CD14-positive monocyte (primary cell): ENCODE measurements around the gene ACSL3. TPM values are rescaled to one million over a fixed set of nuclear protein-coding genes. Genes with fewer than 3 reads are reported as not detected.

Experiments
- DNase-seq, 3 donors: peaks; one replicate each; pipeline ENCODE4 v3.0.0-alpha.2; 2011 to 2022
- H2AFZ ChIP-seq: 2 replicates; pipeline ENCODE4 v1.6.0; 2012; ENCODE audit warnings: mild to moderate bottlenecking, low read depth, low read length, inconsistent platforms; ENCODE audit not compliant: insufficient read depth, poor library complexity, severe bottlenecking
- H3K27ac ChIP-seq, 2 donors: 1 replicate in 1 of 2; 2 replicates in 1 of 2; pipeline ENCODE4 v1.5.1; 2012 to 2013; ENCODE audit warnings: low read length in 2 of 2, control low read depth in 1 of 2, inconsistent platforms in 1 of 2, low read depth in 1 of 2, mild to moderate bottlenecking in 1 of 2
- H3K27me3 ChIP-seq, 2 donors: one replicate each; pipeline versions ENCODE4 v1.6.0 to v1.6.1; 2011 to 2013; ENCODE audit warnings: low read length in 2 of 2; ENCODE audit not compliant: control insufficient read depth in 2 of 2, insufficient read depth in 2 of 2
- H3K36me3 ChIP-seq, 2 donors: replicated peaks in 1 of 2; 1 replicate in 1 of 2; 2 replicates in 1 of 2; pipeline versions ENCODE4 v1.5.1 to v1.6.1; 2012 to 2013; ENCODE audit warnings: low read length in 2 of 2, control low read depth in 1 of 2, inconsistent platforms in 1 of 2, mild to moderate bottlenecking in 1 of 2; ENCODE audit not compliant: insufficient read depth in 2 of 2, control insufficient read depth in 1 of 2
- H3K4me1 ChIP-seq, 2 donors: 1 replicate in 1 of 2; 2 replicates in 1 of 2; pipeline versions ENCODE4 v1.5.1 to v1.6.1; 2012 to 2013; ENCODE audit warnings: low read length in 2 of 2, control low read depth in 1 of 2, inconsistent platforms in 1 of 2, mild to moderate bottlenecking in 1 of 2, moderate library complexity in 1 of 2; ENCODE audit not compliant: insufficient read depth in 2 of 2, control insufficient read depth in 1 of 2
- H3K4me2 ChIP-seq: replicated peaks from 2 replicates; pipeline ENCODE3; 2012; ENCODE audit warnings: low read length, moderate library complexity, mild to moderate bottlenecking; ENCODE audit not compliant: poor library complexity, severe bottlenecking; ENCODE audit errors: extremely low read depth
- H3K4me3 ChIP-seq, 3 experiments: fragments of 200-600 bp in 1 of 3; sonication (generic) in 1 of 3; replicated peaks in 1 of 3; 1 replicate in 2 of 3; 2 replicates in 1 of 3; pipeline ENCODE4 v1.5.1; 2011 to 2013; ENCODE audit warnings: low read length in 3 of 3, mild to moderate bottlenecking in 3 of 3, control low read depth in 2 of 3, low read depth in 2 of 3, inconsistent platforms in 1 of 3, moderate library complexity in 1 of 3
- H3K79me2 ChIP-seq: 2 replicates; pipeline ENCODE4 v1.6.0; 2012; ENCODE audit warnings: mild to moderate bottlenecking, control low read depth, inconsistent platforms, low read length, moderate library complexity; ENCODE audit not compliant: insufficient read depth
- H3K9ac ChIP-seq: 2 replicates; pipeline ENCODE4 v1.6.0; 2017; ENCODE audit warnings: low read length, mild to moderate bottlenecking; ENCODE audit not compliant: insufficient read depth, poor library complexity, severe bottlenecking
- H3K9me3 ChIP-seq, 2 donors: replicated peaks in 1 of 2; 1 replicate in 1 of 2; 2 replicates in 1 of 2; pipeline versions ENCODE4 v1.5.1 to v1.6.1; 2012 to 2013; ENCODE audit warnings: low read length in 2 of 2, control low read depth in 1 of 2; ENCODE audit not compliant: control insufficient read depth in 1 of 2, insufficient read depth in 1 of 2
- H4K20me1 ChIP-seq: 2 replicates; pipeline ENCODE4 v1.6.0; 2012; ENCODE audit warnings: mild to moderate bottlenecking, low read length, control low read depth, moderate library complexity; ENCODE audit not compliant: insufficient read depth
- H3K27ac Mint-ChIP-seq, 7 donors: one replicate each; pipeline ENCODE4 v1.8.0; 2020; ENCODE audit warnings: mild to moderate bottlenecking in 7 of 7, mixed read lengths in 7 of 7, moderate library complexity in 6 of 7, inconsistent platforms in 2 of 7
- H3K27me3 Mint-ChIP-seq, 3 donors: one replicate each; pipeline ENCODE4 v1.8.0; 2021 to 2022; ENCODE audit warnings: low read depth in 3 of 3, mild to moderate bottlenecking in 3 of 3, mixed read lengths in 3 of 3, moderate library complexity in 3 of 3, inconsistent platforms in 1 of 3
- H3K36me3 Mint-ChIP-seq, 2 donors: one replicate each; pipeline ENCODE4 v1.8.0; 2020; ENCODE audit warnings: mixed read lengths in 2 of 2, inconsistent platforms in 1 of 2, mild to moderate bottlenecking in 1 of 2
- H3K4me1 Mint-ChIP-seq: one replicate; pipeline ENCODE4 v1.8.0; 2020; ENCODE audit warnings: mild to moderate bottlenecking, mixed read lengths
- H3K4me3 Mint-ChIP-seq, 2 donors: one replicate each; pipeline ENCODE4 v1.8.0; 2020; ENCODE audit warnings: mild to moderate bottlenecking in 2 of 2, mixed read lengths in 2 of 2, moderate library complexity in 1 of 2
- H3K9me3 Mint-ChIP-seq, 7 donors: one replicate each; pipeline ENCODE4 v1.8.0; 2020 to 2022; ENCODE audit warnings: mixed read lengths in 7 of 7, mild to moderate bottlenecking in 6 of 7, moderate library complexity in 6 of 7, inconsistent platforms in 2 of 7
- CTCF ChIP-seq: fragments of 200-600 bp; IDR thresholded peaks from one replicate; pipeline ENCODE4 v1.8.0; 2022; ENCODE audit warnings: antibody characterized with exemption, mild to moderate bottlenecking
- WGBS: methylation state at CpG from one replicate; pipeline ENCODE4 v1.1.5; 2013; ENCODE audit warnings: missing lambda C conversion rate; ENCODE audit not compliant: insufficient coverage; 5-methylcytosine and 5-hydroxymethylcytosine counted together
- intact Hi-C, 2 donors: fragments of 100-400 bp; cut with micrococcal nuclease; formaldehyde crosslinking; loops; one replicate each; pipeline versions ENCODE4 v1.15.0 to v1.15.1; 2023
- polyA plus RNA-seq, 3 donors: library from polyadenylated mRNA; depleted of rRNA in 1 of 3; unstranded in 2 of 3; stranded (reverse) in 1 of 3; fragments of 300-500 nt in 2 of 3; fragments of >200 nt in 1 of 3; fragmentation: Illumina TruSeq in 2 of 3; gene quantifications; 1 replicate in 2 of 3; 2 replicates in 1 of 3; pipeline ENCODE4 v1.2.3, GENCODE V29; 2012 to 2021

Gene ACSL3
- polyA plus RNA-seq, 3 donors = 8.8 to 24.4 (median 19.9) TPM

- H3K4me2 ChIP-seq = no peak overlapping the region
- intact Hi-C loops = no loop called here
- no peak overlapping the region for H3K9ac ChIP-seq
- peaks cover 5 to 7% of the 10 kb centered on the region in 2 donors for H3K4me1 ChIP-seq
- Mint-ChIP-seq H3K27ac (peak overlapping the region in 1 of 7 donors; percentile 40), H3K36me3 (no peaks in the 10 kb centered on the region), H3K9me3 (peaks cover 0 to 2% (median 0%) of the 10 kb centered on the region in 7 donors), H3K27me3 (peaks cover 0 to 5% (median 2%) of the 10 kb centered on the region in 3 donors), H3K4me3 (no peak overlapping the region), H3K4me1 (peaks cover 8% of the 10 kb centered on the region)
- no peaks in the 10 kb centered on the region for H3K36me3 ChIP-seq
- H3K27me3 ChIP-seq = no peaks in the 10 kb centered on the region
- no peaks in the 10 kb centered on the region for H3K9me3 ChIP-seq
- no peaks in the 10 kb centered on the region for H3K79me2 ChIP-seq
- no peak overlapping the region for H3K4me3 ChIP-seq
- H2AFZ ChIP-seq = no peak overlapping the region
- WGBS = no CpG with 5 or more reads among the region's 6 CpGs
- H4K20me1 ChIP-seq = no peaks in the 10 kb centered on the region
- no peak overlapping the region for H3K27ac ChIP-seq
- TF ChIP-seq CTCF = no peak
- no peak for DNase-seq
Observed at GRCh38 chr2:222813177-222813843, 47.5 kb upstream of the ACSL3 start.

DNA sequence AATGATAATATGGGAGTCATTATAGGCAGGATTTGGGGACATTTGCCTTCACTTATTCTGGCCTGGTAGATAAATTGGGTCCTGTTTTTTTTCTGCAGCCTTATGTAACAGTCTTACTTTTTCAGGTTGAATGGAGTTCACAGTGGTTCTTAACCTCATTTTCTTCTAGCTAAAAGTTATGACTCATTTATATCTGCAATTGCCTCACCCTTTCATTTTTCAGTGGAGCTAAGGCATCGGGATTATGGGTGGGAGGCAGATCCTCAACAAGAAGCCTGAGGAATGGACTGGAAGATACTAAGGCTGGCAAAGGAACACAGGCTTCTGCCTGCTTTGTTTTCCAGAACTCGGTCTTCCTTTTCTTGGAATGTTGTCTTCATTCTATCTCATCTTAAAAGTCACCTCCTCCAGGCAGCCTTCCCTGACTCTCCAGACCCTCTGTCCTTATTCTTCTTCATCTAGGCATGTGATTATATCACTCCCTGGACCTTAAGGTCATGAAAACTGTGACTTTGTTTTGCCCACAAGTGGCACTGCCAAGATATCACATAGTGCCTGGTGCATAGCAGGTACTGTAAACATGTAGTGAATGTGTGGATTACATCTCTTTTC lies 41.0 kb upstream of the ACSL3 start:
- Histone ChIP-seq H2AFZ (no peak overlapping the region), H3K9ac (no peak overlapping the region), H3K4me3 (no peak overlapping the region), H4K20me1 (no peaks in the 10 kb centered on the region), H3K79me2 (no peaks in the 10 kb centered on the region), H3K4me2 (no peak overlapping the region), H3K4me1 (peaks cover 15 to 18% of the 10 kb centered on the region in 2 donors), H3K36me3 (no peaks in the 10 kb centered on the region), H3K27ac (no peak overlapping the region), H3K27me3 (no peaks in the 10 kb centered on the region), H3K9me3 (no peaks in the 10 kb centered on the region)
- WGBS = 80% methylated on average over 1 of the region's 2 CpGs
- Mint-ChIP-seq H3K4me1 (peaks cover 25% of the 10 kb centered on the region), H3K27me3 (no peaks in the 10 kb centered on the region), H3K9me3 (peaks cover 0 to 2% (median 0%) of the 10 kb centered on the region in 7 donors), H3K36me3 (no peaks in the 10 kb centered on the region), H3K27ac (peak overlapping the region in 1 of 7 donors; percentile 69), H3K4me3 (no peak overlapping the region)
- intact Hi-C loops = no loop called here
- no peak for TF ChIP-seq CTCF
- no peak for DNase-seq
